Germinal center (tissue), 1 donor: ENCODE measurements around the gene TENM3.
"Not testable (repeated sequence)": the region's sequence is repeated elsewhere in the genome, so short reads cannot be mapped to it uniquely, and the experiment has no call there.

Experiments
- DNase-seq: peaks from one replicate; pipeline ENCODE4 v3.0.0; 2012; ENCODE audit warnings: mixed read lengths, low spot score

TENM3 gene

DNA sequence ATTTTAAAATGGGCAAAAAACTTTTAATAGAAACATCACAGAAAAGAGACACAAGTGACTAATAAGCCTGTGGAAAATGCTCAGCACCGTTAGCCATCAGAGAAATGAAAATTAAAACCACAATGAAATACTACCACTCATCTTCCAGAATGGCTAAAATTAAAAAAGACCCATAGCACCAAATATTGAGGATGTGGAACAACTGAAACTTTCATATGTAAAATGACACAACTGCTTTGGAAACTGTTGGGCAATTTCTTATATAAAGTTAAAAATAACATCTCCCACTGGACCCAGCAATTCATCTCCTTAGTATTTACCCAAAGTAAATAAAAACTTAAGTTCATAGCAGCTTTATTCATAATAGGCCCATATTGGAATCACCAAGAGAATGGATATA lies 94.2 kb downstream of the TENM3 start:
- no peak for DNase-seq

DNA sequence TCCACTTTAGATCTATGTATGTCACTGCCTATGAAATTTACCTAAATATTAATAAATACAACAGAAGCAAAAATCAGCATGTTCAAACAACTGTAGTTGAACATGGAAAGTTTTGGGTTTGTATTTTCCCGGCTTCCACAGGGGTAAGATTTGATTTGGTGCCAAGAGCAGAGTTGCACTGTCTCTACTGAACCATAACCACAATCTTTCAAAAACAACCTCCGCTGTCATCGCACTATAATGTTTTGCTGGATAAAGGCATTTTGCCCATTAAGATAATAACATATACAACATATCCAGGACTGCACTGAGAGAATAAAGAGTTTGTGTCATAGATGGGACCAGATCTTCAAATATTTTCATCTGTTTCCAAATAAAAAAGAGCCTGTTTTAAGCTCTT lies 94.9 kb downstream of the TENM3 start:
- no peak for DNase-seq

DNA sequence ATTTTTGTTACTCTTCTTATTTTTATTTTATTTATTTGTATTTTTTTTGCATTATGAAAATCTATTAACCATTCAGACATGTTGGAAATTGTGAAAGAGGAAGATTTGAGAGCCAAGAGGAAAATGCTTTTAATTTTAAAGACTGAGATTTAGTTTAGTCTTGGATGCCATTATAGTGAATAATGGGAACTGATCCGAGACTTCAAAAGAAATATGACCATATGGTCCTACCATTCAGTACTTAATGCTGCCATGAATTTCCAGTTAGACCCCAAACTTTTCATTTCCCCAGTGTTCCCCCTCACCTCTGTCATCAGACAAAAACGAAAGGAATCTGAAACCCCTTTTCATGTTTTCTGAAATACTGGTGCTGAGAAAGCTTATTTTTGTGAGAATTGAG lies 95.5 kb downstream of the TENM3 start:
- no peak for DNase-seq

DNA sequence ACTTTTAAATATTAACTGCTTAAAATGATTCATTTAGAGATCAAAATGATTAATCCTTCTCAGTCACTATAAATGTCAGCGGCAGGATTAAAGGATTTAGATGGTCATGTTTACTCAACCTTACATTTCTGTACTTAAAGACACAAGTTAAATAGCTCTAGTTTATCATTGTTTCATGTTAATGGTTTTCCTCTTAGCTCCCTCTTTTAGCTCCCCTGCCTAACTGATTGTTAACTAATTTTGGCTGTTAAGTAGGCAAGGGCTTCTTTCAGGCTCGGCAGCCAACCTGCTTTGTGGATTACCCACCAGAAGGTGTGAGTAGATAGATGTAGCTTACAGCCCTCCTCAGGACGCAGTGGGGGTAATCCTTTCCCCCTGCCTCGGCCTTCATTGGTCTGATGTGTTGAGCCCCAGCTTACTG lies 96.0 kb downstream of the TENM3 start:
- DNase-seq: no peak

DNA sequence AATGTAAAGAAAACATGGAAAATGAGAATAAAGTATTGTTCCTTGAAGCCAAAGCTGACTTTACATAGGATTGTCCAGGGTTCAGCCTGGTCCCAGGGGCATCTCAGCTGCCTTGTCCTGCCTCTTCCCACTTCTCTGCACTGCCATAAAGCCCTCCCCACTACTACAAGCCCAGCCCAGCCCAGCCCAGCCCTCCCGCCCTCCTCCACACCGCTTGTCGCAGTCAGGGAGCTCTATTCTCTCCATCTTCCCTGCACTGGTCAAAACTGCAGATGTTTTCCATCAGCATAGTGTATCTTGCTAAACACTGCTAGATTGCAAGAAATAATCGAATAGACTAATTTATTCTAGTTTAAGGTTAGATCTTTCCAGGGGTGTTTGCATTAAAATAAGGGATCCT lies 100.3 kb downstream of the TENM3 start:
- no peak for DNase-seq

DNA sequence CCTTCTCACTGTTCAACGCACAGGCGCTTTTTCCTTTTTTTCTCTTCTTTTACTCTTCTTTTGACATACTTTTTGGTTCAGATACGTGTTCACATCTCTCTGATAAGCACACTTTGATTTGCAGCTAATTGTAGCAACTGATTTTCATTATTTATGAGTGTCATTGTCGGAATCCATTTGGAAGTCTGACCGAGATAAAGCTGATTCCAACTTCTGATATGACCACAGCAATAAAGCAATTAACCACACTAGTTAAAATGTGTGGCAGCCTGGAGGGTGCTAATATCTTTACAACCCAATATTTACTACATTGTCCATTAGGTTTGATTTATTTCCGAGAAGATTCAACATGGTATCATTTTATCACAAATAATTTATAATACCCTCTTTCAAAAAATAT lies 101.8 kb downstream of the TENM3 start:
- no peak for DNase-seq

DNA sequence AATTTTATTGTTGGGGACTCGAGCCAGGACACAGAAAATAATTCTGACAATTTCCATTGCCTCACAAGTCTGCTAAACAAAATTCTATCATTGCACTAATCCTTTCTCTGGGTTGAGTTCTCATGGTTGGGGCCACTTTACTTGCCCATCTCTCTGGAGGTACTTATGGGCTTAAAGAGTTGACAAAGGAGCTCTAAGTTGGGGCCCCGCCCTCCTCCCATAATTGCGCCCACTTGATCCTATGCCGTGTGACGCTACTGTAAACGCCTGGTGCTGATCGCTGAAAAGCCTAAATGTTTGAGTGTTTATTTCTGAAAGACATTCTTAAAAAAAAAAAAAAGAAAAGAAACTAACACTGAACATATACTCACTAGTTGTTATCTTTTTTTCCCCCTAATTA lies 103.0 kb downstream of the TENM3 start:
- DNase-seq: no peak

DNA sequence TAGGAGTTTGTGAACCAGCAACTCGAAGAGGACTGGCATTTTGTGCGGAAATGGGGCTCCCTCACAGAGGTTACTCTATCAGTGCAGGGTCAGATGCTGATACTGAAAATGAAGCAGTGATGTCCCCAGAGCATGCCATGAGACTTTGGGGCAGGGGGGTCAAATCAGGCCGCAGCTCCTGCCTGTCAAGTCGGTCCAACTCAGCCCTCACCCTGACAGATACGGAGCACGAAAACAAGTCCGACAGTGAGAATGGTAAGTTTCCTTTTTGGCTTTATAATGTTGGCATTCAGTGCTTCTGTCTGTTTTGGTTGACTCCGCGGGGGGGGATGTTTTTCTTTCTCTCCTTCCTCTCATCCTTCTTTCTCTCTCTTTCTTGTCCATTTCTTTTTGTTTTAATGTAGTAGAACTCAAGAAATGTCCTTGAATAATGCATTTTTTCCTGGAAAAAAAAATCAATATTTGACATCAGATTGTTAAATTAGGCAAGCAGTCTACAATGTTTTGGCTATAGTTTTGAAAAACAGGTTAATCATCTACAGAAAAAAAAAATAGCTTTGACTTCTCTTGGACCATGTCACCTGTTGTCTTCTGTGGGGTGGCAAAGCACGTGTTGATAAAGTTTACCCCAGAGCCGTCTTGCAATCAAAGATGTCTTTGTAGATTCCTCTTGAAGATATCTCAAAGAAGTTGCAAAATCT lies 103.6 kb downstream of the TENM3 start:
- no peak for DNase-seq

DNA sequence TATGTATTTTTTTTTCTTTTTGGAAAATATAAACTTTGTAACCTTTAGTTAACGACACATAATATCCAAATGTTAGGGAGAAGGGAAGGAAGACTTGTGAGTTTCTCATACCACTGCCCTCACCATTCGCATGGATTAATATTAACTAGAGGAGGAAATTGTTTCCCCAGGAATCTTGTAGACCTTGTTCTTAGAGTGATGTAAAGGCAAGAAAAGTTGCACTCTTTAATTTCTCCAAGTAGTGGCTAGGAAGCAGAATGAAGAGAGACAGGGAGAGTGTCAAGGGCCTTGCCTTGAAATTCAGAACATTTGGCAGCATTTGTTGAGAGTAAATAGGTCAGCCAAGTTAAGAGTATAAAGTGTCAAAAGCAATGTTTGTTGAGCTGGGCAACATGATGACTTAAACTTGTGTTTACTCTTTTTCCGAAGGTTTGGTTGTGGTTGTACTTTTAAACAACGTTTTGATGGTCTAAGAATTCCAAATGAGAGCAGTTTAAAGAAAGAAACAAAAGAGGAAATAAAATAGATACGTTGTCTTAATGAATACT lies 105.7 kb downstream of the TENM3 start:
- no peak for DNase-seq

DNA sequence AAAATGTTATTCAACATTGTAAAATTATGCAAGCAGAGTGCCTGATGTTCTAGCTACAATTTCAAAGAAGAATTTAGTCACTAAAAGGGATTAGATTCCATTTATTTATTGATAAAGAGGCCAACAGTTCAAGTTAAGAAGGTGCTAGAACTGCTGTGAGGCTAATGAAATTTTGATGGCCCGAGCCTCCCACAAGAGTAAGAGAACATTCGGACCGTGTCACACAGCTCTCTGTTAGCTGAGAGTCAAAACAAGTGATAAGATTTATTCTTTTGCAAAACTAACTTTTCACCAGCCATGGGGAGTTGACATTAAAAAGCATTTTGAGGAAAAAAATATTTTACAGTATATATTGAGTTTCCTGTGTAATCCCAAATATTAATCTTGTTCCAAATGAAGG lies 106.8 kb downstream of the TENM3 start:
- no peak for DNase-seq

DNA sequence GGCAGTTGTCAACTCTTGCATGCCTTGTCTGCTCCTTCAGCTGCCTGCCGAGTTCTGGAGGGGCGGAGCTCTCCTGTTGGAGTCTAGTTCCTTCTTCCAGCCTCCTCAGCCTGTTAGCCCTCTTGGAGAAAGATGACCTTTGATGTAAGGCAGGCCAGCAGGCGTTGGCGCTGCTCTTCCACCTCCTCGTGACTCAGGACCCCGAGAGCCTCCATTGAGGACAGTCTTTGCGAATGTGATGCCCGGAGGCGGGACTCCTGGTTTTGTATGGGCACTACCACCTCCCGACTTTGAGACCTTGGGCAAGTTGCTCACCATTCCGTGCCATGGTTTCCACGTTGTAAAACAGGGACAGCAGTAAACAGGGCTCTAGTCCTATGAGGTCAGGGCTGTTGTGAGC lies 108.3 kb downstream of the TENM3 start:
- DNase-seq: no peak

DNA sequence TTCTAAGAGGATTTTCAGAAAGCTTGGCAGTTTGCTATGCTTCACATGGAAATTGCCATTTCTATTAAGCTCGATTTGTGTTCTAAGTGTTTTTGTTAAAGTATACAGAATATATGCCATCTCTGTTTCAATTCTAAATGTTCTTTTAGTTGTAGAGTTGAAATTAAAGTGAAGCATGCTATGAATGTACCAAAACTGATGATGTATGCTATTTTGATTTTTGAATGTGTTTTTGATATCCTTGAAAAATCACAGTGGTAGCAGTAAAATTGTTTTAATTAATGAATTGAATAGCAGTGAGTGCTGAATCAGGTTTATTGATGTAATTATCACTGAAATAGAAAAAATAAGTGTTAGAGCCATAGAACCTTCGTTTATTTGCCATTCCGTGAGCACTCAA lies 110.9 kb downstream of the TENM3 start:
- no peak for DNase-seq

DNA sequence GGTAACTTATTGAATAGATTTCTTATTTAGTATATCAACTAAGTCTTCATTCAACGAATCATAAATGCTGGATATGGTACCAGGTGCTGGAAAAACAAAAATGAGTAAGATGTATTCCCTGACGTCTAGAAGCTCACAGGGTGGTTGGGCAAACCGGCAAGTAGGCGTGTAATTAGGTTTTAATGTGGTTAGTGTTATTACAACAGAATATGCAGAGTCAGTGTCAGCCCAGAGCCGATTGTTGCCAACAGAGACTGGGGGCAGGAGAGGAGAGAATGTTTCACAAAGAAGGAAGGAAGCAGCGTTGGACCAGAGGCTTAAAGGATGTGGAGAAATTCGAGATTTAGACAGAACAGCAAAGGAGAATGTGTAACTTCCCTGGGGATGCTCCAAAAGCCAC lies 111.7 kb downstream of the TENM3 start:
- DNase-seq: no peak

DNA sequence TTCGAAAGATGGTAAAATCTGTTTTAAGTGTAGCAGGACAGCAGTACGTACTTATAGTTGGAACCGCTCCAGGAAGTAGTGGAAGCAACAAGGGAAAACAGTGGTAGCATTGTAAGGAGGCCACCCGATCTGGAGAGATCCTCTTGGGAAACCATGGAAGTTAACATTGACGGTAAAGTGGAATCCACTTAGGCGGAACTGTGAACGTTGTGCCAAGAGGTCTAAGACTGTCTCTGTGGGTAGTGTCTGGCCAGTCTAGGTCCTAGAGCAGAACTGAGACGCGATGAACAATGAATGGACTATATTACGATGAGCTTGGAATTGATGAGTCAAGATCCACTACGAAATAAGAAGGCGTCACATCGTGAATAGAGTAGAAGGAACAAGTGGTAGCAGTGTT lies 124.0 kb downstream of the TENM3 start:
- DNase-seq: no peak

DNA sequence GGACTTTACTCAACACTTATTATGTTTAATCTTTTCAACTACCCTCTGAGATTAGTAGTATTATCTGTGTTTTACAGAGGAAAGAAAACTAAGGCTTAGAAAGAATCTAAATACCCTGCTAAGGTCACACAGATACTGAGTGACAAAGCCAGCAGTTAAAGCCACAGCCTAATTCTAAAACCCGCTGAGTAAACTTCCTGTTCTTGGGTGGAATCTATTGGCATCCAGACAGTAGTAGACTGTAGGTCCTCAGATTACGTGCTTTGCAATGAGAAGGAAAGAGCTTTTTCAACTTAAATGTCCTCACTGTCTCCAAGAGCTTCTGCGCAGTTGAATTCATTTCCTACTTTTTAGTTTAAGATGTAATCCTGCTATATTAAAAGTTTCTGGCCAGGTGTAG lies 126.0 kb downstream of the TENM3 start:
- no peak for DNase-seq

DNA sequence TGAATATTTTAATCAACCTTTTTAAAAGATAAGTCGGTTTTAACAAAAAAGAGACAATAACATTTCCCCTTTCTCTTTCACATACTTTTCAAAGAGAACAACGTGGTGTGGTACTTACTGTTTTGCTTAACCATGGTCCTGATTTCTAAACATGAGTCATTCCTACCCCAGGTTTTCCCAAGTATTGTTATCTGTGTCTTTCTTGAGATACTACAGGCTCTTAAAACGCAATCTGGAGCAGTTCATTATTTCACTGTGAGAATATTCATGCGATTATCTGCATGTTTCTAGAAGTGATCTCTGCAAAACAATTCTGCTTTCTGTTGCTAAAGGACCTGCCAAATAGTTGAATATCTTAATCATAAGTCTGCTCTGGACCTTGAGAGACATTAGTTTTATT lies 127.3 kb downstream of the TENM3 start:
- no peak for DNase-seq

DNA sequence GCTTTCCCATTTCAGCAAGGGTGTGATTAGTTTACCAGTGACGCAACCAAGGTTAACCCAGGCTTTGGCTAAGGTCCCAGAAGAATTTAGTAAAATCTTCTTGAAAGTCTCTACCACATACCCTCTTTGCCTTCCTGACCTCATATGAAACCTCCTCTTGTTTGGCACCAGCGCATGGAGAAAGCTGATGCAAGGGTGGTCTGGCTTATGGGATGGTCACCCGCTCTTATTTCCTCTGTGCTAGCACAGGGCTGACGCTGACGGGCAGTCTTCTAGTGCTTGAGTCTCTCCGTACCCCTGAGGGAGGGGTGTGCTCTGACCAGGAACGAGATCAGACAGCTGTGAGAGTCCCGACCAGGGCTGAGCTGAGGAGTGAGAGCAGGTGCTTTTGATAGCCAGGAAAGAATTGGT lies 137.6 kb downstream of the TENM3 start:
- DNase-seq: no peak

DNA sequence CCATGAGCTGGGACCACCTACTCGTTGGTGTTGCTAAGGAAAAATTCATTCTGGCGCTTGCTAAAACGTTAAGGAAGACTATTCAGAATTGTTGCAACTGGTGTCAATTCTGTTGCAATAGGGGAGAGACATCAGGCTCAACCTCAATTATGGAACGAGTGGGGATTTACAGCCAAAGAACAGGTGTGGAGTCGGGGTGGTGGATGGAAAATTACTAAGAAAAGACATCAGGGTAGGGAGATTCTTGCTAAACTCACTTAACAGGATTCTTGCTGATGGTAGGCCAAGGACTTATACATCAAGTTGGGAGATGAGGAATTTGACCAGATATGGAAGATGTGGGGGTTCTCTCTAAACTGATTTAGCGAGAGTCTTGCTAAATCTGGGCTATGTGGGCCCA lies 139.7 kb downstream of the TENM3 start:
- no peak for DNase-seq

DNA sequence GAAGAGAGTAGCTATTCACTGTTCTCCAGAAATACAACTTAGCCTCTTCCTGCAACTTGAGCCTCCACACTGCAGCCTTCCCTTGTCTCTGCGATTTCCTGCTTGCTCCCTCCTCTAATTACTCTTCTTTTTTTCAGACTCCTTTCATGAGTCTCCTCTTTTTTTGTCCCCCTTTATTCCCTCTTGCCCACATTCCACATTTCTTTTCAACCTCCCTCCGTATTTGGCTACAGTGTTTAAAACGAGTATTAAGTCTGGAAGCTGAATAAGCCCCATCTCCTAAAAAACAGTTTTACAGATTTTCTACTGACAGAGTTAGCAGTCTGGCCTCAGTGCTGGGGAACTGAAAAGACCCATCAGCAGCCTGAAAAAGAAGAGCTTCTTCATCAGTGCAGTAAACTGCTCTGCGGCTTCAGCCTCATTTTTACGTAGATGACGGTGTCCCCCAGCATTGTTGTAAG lies 141.5 kb downstream of the TENM3 start:
- no peak for DNase-seq

DNA sequence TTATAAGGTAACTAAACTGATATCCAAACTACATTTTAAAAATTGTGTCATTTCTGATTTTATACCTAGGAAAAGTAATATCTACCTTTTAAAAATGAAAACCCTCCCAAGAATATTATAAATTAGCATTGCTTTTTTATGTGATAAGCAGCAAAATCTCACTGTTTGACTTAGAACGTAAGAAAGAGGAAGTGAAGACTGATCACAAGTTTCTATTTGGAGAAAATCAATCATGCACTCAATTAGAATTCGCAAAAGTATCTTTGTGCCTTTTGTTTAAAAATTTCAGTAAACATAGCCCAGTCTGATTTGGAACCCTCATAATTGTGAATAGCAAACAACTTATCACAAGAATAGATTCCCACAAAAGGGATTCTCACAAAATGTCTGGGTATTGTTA lies 142.7 kb downstream of the TENM3 start:
- DNase-seq: no peak

DNA sequence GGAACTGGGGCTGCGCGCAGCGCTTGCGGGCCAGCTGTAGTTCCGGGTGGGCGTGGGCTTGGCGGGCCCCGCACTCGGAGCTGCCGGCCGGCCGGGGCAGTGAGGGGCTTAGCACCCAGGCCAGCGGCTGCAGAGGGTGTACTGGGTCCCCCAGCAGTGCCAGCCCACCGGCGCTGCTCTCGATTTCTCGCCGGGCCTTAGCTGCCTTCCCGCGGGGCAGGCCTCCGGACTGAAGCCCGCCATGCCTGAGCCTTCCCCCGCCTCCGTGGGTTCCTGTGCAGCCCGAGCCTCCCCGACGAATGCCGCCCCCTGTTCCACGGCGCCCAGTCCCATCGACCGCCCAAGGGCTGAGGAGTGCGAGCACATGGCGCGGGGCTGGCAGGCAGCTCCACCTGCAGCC lies 143.4 kb downstream of the TENM3 start:
- DNase-seq: not testable (repeated sequence)

DNA sequence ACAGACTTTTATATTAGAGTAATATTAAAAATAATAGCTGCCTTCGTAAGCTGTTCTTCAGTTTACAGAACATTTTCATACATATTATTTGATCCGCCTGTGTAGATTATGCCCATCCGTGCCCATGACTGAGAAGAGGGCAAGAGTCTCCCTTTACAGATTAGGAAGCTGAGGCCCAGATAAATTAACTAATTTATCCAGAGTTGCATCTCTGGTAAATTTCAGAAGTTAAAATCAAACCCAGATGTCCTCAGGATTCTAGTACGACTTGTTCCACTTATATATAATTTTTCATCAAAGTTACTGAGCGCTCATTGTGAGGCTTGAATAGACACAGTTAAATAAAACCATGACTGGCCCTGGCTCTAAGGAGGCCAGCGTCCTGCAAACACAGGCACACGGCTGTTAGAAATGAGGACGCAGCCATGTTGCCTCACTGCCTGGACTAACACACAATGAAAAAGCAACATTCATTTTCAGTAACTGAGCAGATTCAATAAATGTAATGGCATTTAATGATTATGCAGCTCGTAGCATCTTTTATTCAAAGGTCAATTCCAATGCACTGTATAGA lies 148.0 kb downstream of the TENM3 start:
- DNase-seq: no peak

DNA sequence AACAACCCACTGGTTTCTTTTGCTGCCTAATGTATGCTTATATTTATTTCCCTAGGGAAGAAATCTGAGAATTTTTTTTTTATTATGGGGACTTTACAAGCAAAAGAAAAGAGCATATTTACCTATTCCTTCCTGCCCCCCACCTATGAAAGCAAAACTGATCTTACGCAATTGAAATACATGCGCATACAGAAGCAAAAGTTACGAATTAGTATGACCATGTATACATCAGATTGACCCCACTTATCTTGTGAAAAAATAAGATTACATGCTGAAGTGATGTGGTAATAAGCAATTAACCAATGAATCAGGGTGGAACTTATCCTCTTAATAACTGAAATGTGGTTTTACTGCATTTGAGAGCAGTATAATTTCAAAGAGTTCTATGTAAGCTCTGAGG lies 151.0 kb downstream of the TENM3 start:
- DNase-seq: no peak

DNA sequence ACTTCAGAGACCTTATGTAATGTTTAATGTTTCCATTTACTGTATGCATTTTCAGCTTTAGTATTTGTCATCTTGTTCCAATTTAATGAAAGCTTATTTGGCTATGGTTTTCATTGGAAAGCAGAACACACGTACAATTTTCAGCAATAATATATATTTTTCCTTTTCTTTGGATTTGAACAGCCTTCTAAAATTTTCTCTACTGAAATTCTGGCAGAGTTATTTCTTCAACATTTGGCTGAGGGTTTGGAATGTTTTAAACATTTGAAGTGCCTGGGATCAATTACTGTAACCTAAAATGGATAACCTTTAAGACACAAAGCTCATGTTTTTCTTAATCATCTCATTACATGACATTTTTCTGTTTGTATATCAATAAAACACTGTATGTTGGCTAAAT lies 156.9 kb downstream of the TENM3 start:
- DNase-seq: no peak
